ENCODE results near the gene CFAP90.

CFAP90 gene

DNA sequence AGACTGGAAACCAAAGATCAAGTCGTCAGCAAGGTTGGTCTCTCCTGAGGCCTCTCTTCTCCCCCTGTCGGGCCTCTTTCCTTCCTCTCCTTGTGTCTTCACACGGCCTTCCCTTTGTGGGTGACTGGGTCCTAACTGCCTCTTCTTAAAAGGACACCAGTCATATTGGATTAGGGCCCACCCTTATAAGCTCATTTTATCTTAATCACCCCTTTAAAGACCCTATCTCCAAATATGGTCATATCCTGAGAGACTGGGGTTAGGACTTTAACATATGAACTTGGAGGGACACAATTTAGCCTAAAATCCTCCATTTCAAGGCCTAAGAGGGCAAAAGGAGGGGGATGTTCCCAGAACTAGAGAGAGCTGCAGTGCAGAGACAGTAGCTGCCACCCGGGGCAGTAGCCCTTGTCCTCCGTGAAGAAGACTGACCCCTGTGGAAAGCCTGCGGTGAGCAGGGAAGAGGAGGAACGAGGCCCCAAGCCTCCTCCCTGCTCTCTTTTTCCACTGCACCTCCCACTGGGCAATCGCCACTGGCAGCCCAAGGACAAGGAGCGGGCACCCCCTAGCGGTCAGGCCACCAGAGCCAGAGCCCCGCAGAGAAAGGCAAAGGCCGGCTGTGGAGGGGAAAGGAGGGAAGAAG is 34.9 kb downstream of the CFAP90 start:
- DNase-seq = peak; percentile 46

DNA sequence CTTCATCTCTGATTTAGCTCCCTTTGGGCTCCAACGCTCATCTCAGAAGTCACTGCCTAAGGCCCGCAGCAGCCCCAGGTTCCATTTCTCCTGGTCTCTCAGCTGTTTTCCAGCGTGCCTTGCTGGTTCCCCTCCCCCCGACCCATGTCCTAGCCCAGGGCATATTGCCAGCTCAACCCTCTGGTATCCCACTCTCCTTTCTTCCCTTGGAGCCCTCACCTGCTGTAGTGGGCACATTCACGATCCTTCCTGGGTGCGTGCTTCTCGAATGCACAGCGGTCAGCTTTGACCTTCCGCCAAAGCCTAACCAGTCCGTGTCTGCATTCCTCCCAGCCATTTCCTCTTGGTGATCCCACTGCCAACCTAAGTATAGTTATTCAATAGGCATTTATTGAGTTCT is 36.1 kb downstream of the CFAP90 start:
- no peak for DNase-seq

- no peak for DNase-seq
Observed at GRCh38 chr5:7813576-7813975, 37.4 kb downstream of the CFAP90 start.

DNA sequence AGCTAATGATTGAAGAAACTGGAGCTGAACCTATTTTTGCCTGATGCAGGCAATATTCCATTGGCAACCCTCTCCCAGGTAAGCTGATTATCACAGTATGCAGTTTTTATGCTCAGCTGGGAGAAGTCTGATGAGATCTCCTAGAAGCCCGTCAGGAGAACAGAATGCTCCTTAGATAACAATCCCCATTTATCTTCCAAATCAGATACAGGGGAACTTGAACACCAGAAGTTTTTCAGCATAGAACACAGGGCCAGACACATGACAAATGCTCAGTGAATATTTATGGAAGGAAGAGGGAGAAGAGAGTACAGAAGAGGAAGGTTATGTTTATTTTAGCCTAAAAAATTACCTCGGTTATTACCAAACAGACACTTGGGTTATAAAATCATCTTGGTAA is 37.9 kb downstream of the CFAP90 start:
- no peak for DNase-seq

- no peak for DNase-seq
Observed at GRCh38 chr5:7811715-7812114, 39.2 kb downstream of the CFAP90 start.

DNA sequence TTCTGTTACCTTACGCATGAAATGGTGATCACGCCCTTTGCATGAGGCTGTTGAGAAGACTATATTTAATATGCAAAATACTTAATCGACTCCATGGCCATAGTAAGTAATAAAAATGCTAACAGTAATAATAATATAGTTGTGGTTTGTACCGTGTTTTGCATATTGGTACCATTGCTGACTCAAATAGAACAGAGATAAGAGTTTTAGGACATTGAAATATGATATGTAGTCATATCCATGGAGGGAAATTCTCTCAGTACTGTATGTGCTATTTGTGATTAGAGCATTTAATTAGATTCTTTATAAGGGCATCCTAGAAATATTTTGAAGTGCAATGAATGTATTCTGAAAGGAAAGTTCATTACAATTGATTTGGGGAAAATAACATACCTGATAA is 41.9 kb downstream of the CFAP90 start:
- no peak for DNase-seq

DNA sequence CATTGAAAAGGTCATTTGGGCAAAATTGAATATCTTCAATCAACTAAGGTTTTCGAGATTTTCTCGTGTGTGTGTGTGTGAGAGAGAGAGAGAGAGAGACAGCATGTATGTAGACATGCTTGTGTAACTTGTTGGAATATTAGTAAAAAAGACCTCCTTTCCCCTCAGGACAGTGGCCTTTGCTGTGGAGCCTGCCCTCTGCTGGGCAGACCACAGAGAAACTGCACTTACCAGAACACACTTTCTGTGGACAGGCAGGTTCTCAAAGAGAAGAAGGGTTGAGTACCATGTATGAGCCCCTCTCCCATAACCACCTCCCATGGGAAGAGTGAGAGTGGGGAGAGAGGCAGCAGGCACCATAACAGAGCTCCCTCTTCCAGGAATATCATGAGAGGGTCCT is 45.6 kb downstream of the CFAP90 start:
- DNase-seq = no peak

- no peak for DNase-seq
Observed at GRCh38 chr5:7803937-7804336, 47.0 kb downstream of the CFAP90 start.

- DNase-seq = no peak
Observed at GRCh38 chr5:7802855-7803254, 48.1 kb downstream of the CFAP90 start.

DNA sequence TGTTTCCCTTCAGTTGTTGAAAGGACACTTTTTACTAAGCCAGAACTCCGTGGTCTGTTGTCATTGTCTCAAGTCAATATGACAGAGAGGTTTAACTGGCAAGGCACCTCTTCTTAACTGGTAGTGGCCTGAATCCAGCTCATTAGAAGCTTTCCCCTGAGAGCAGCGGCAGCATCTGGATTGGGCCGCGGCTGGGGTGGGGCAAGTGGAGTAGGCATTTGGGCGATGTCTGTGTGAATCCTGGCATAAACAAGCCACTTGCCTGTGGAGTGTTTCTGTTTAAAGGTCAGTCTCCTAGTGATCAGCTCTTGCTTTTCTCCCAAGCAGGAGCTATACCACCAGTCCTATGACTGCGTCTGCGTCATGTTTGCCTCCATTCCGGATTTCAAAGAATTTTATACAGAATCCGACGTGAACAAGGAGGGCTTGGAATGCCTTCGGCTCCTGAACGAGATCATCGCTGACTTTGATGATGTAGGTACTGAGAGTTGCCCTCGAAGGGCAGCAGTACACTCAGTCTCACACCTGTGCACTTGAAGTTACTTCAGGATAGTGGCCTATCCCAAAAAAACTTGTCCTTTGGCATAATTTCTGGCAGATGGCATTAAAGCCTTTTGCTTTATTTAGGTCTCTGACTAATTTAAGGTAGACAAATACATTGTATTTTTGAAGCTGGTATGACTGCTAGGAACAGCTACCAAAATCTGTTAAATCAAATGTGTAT is 48.9 kb downstream of the CFAP90 start:
- no peak for DNase-seq

DNA sequence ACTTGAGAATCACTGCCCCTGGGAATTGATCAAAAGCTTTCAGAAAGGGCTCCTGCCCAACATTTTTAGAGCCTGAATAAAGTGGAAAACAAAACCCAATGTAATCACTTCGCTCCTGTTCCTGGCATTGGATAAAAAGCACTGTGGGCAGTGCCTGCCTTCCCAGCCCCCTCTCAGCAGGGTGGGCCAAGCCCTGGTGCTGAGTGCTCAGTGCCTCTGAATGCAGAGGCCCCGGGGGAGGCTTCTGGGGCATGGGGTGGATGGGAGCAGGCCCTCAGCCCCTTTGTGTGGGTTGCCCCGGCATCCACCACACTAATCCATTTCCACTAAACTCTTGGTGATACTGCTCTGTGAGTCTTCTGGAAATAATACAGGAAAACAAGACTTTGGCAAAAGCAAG is 55.6 kb downstream of the CFAP90 start:
- DNase-seq = no peak

DNA sequence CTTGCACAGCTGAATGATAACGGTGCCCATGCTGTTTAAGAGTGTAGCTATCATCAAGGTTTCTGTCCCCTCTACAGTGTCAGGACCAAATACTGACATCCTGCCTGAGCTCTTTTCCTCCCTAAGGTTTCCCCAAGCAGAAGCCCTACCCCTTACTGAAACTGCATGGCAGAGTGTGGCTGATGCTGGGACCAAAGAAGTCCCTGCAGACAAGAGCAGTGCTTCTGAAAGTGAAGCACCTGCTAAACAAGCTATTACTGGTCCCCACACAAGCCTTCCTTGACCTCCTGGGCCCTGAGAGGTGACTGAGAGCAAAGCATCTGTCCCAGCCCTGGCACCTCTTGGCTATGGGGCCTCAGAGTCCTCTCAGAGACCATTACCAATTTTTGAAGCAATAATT is 56.1 kb downstream of the CFAP90 start:
- no peak for DNase-seq

- no peak for DNase-seq
Observed at GRCh38 chr5:7794311-7794710, 56.6 kb downstream of the CFAP90 start.

DNA sequence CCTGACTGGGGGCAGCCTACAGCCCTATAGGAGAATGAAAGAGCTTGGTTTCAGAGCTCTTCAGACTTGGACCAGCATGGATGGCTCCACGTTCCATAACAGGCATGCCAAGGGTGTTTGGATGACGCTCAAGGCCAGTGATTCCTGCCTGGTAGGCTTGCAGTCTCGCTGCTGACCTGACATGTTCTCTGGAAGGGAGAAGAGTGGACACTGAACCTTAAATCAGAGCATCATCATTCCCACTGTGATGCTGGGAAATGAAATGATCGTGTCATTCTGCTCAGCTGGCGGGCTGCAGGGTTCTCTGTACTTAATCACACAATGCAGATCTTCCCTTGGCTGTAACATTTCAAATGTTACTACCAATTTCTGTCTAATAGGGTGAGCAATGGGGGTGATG is 57.0 kb downstream of the CFAP90 start:
- DNase-seq = no peak

DNA sequence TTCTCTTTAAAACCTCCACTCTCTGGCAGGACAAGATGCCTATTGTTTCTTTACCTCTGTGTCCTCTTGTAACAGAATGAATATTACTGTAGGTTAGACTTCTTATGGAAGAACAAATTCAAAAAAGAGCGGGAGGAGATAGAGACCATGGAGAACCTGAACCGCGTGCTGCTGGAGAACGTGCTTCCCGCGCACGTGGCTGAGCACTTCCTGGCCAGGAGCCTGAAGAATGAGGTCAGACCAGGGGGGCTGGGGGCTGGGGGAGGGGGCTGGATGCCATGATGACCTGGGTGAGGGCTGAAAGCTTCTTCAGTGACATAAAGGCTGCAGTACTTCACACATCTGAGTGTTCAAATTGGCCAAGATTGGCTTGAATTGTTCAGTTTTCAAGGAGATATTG is 61.4 kb downstream of the CFAP90 start:
- no peak for DNase-seq

GRCh38 chr5:7787770-7788169 is 63.2 kb downstream of the CFAP90 start:
- DNase-seq = no peak

GRCh38 chr5:7784683-7785380 is 66.1 kb downstream of the CFAP90 start:
- DNase-seq = no peak

DNA sequence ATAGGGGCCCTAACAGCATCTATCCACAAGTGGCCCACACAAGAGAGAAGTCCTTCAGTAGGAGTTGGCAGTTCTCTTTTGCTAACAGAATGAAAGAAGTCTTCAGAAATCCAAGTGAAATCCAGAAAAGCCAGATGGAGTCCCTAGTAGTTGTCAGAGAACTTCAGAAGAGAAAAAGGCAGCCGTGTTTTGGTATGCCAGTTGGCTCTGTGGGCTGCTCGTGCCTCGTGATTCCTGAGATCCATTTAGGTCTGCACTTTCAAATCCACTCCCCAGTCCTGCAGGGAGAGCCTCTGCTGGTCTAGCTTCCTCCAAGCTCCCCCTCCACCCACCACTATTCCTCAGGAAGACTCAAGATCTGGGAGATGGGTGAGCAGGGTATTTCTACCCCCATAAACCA is 69.0 kb downstream of the CFAP90 start:
- DNase-seq = no peak
